Fibroblast of lung (primary cell): Measurements from ENCODE around the gene C1orf105. TPM values are rescaled to one million over a fixed set of nuclear protein-coding genes. Genes with fewer than 3 reads are reported as not detected.
"Not testable (repeated sequence)": the region's sequence is repeated elsewhere in the genome, so short reads cannot be mapped to it uniquely, and the experiment has no call there.

Experiments used
- DNase-seq, 2 donors: peaks; one replicate each; pipeline versions ENCODE4 v3.0.0 to v3.0.0-alpha.2; 2010; ENCODE audit warnings: low read depth in 2 of 2
- H2AFZ ChIP-seq: 2 replicates; pipeline ENCODE4 v1.5.1; 2012; ENCODE audit warnings: low read length, control low read depth, inconsistent platforms
- H3K27ac ChIP-seq: 2 replicates; pipeline ENCODE4 v1.5.1; 2011; ENCODE audit warnings: low read length, control low read depth; ENCODE audit not compliant: insufficient read depth
- H3K27me3 ChIP-seq: 2 replicates; pipeline ENCODE4 v1.5.1; 2011; ENCODE audit warnings: mild to moderate bottlenecking, low read length; ENCODE audit not compliant: control insufficient read depth, insufficient read depth
- H3K36me3 ChIP-seq: 2 replicates; pipeline ENCODE4 v1.5.1; 2011; ENCODE audit warnings: low read length; ENCODE audit not compliant: control insufficient read depth, insufficient read depth
- H3K4me1 ChIP-seq: 2 replicates; pipeline ENCODE4 v1.5.1; 2011; ENCODE audit warnings: low read length; ENCODE audit not compliant: control insufficient read depth, insufficient read depth; ENCODE audit errors: extremely low read depth
- H3K4me2 ChIP-seq: 2 replicates; pipeline ENCODE4 v1.5.1; 2011; ENCODE audit warnings: low read length, control low read depth; ENCODE audit not compliant: insufficient read depth; ENCODE audit errors: extremely low read depth
- H3K4me3 ChIP-seq, 4 experiments: fragments of 200-600 bp in 1 of 4; sonication (generic) in 1 of 4; replicated peaks in 1 of 4; 2 replicates each; pipeline ENCODE4 v1.5.1; 2011 to 2016; ENCODE audit warnings: low read length in 4 of 4, low read depth in 3 of 4, mild to moderate bottlenecking in 3 of 4, control low read depth in 2 of 4, inconsistent platforms in 1 of 4, mixed read lengths in 1 of 4; ENCODE audit not compliant: insufficient read depth in 1 of 4; ENCODE audit errors: control extremely low read depth in 1 of 4
- H3K79me2 ChIP-seq: 2 replicates; pipeline ENCODE4 v1.5.1; 2012; ENCODE audit warnings: mild to moderate bottlenecking, low read length, inconsistent platforms; ENCODE audit not compliant: control insufficient read depth, insufficient read depth
- H3K9ac ChIP-seq: 2 replicates; pipeline ENCODE4 v1.5.1; 2011; ENCODE audit warnings: mild to moderate bottlenecking, low read length, control low read depth; ENCODE audit not compliant: insufficient read depth
- H3K9me3 ChIP-seq: 2 replicates; pipeline ENCODE4 v1.5.1; 2012; ENCODE audit warnings: low read depth, low read length; ENCODE audit not compliant: control insufficient read depth, insufficient read depth
- H4K20me1 ChIP-seq: 2 replicates; pipeline ENCODE4 v1.5.1; 2011; ENCODE audit warnings: low read length; ENCODE audit not compliant: control insufficient read depth, insufficient read depth; ENCODE audit errors: extremely low read depth
- EZH2 ChIP-seq: IDR thresholded peaks from 2 replicates; pipeline ENCODE4 v1.5.1; 2012; ENCODE audit warnings: low read length, control low read depth, mild to moderate bottlenecking; ENCODE audit errors: missing control alignments
- polyA plus RNA-seq, 2 donors: library from polyadenylated mRNA; depleted of rRNA in 1 of 2; stranded (reverse) in 1 of 2; unstranded in 1 of 2; fragments of >200 nt; gene quantifications; 2 replicates each; pipeline ENCODE4 v1.2.1, GENCODE V29; 2011 to 2012; ENCODE audit warnings: missing spikeins in 1 of 2
- total RNA-seq: library from RNA; depleted of rRNA; stranded (reverse); fragments of >200 nt; gene quantifications from 2 replicates; pipeline ENCODE4 v1.2.1, GENCODE V29; 2014
- TF ChIP-seq, protein P1 (sequence below), 2 donors: IDR thresholded peaks in 1 of 2; conservative IDR thresholded peaks in 1 of 2; 1 replicate in 1 of 2; 2 replicates in 1 of 2; pipeline ENCODE4 v1.5.1; 2011 to 2012; ENCODE audit warnings: low read length in 2 of 2, control low read depth in 1 of 2, inconsistent platforms in 1 of 2, low read depth in 1 of 2, mild to moderate bottlenecking in 1 of 2

The C1orf105 gene
- total and polyA plus RNA-seq, 2 donors (not counting 1 experiment from before 2014, with no cell fraction given), result not detected

DNA sequence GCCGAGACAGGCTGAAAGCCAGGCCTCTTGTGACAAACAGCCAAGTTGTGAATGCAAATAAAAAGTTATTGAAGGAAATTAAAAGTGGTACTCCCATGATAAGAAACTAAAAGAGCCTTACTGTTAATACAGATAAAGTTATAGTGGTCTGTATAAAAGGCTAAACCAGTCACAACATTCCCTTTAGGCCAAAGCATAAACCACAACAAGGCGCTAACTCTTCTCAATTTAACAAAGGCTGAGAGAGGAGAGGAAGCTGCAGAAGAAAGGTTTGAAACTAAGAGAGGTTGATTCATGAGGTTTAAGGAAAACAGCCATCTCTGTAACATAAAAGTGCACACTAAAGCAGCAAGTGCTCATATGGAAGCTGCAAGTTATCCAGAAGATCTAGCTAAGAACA, 10.7 kb downstream of the C1orf105 start:
- Histone ChIP-seq H3K27me3 (no peaks in the 10 kb centered on the region), H3K27ac (no peak overlapping the region), H3K4me1 (no peaks in the 10 kb centered on the region), H3K9ac (no peak overlapping the region), H3K4me3 (no peak overlapping the region), H3K9me3 (no peaks in the 10 kb centered on the region), H4K20me1 (no peaks in the 10 kb centered on the region), H3K4me2 (no peak overlapping the region), H2AFZ (no peak overlapping the region), H3K79me2 (no peaks in the 10 kb centered on the region), H3K36me3 (no peaks in the 10 kb centered on the region)
- no peak for DNase-seq
- TF ChIP-seq, protein P1, sequence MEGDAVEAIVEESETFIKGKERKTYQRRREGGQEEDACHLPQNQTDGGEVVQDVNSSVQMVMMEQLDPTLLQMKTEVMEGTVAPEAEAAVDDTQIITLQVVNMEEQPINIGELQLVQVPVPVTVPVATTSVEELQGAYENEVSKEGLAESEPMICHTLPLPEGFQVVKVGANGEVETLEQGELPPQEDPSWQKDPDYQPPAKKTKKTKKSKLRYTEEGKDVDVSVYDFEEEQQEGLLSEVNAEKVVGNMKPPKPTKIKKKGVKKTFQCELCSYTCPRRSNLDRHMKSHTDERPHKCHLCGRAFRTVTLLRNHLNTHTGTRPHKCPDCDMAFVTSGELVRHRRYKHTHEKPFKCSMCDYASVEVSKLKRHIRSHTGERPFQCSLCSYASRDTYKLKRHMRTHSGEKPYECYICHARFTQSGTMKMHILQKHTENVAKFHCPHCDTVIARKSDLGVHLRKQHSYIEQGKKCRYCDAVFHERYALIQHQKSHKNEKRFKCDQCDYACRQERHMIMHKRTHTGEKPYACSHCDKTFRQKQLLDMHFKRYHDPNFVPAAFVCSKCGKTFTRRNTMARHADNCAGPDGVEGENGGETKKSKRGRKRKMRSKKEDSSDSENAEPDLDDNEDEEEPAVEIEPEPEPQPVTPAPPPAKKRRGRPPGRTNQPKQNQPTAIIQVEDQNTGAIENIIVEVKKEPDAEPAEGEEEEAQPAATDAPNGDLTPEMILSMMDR (conservative IDR thresholded peaks at IDR 0.05 in 1 of 2, IDR thresholded peaks at IDR 0.05 in 1 of 2; ENCODE audit: low read depth in 1 of 2, low read length in 2 of 2), result no peak
- TF ChIP-seq EZH2, result no peak

DNA sequence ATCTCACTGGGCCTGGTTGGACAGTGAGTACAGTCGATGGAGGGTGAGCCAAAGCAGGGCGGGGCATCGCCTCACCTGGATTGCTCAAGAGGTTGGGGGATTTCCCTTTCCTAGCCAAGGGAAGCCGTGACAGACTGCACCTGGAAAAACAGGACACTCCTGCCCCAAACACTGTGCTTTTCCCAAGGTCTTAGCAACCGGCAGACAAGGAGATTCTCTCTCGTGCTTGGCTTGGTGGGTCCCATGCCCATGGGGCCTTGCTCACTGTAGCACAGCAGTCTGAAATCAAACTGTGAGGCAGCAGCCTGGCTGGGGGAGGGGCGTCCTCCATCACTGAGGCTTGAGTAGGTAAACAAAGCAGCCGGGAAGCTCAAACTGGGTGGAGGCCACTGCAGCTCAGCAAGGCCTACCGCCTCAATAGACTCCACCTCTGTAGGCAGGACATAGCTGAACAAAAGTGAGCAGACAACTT, 11.3 kb downstream of the C1orf105 start:
- Histone ChIP-seq H3K4me3 (no peak overlapping the region), H3K27me3 (no peaks in the 10 kb centered on the region), H3K36me3 (no peaks in the 10 kb centered on the region), H3K9me3 (no peaks in the 10 kb centered on the region), H3K27ac (no peak overlapping the region), H2AFZ (no peak overlapping the region), H3K9ac (no peak overlapping the region), H4K20me1 (no peaks in the 10 kb centered on the region), H3K4me1 (no peaks in the 10 kb centered on the region), H3K4me2 (no peak overlapping the region), H3K79me2 (no peaks in the 10 kb centered on the region)
- TF ChIP-seq, protein P1 (conservative IDR thresholded peaks at IDR 0.05 in 1 of 2, IDR thresholded peaks at IDR 0.05 in 1 of 2; ENCODE audit: low read depth in 1 of 2, low read length in 2 of 2), result no peak
- no peak for TF ChIP-seq EZH2
- DNase-seq, result no peak

DNA sequence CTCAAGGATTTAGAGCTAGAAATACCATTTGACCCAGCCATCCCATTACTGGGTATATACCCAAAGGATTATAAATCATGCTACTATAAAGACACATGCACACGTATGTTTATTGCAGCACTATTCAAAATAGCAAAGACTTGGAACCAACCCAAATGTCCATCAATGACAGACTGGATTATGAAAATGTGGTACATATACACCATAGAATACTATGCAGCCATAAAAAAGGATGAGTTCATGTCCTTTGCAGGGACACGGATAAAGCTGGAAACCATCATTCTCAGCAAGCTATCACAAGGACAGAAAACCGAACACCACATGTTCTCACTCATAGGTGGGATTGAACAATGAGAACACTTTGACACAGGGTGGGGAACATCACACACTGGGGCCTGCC, 16.7 kb downstream of the C1orf105 start:
- H3K9ac ChIP-seq, H3K4me3 ChIP-seq, H3K36me3 ChIP-seq, DNase-seq, H3K4me2 ChIP-seq, H4K20me1 ChIP-seq, H3K9me3 ChIP-seq, H3K27me3 ChIP-seq, H3K27ac ChIP-seq, H3K79me2 ChIP-seq, H3K4me1 ChIP-seq, H2AFZ ChIP-seq: not testable (repeated sequence)
